Measurements from ENCODE around the gene PRDM16.

GRCh38 chr1:3345792-3346191, 276.8 kb downstream of the PRDM16 start:
- TF ChIP-seq, protein P1, sequence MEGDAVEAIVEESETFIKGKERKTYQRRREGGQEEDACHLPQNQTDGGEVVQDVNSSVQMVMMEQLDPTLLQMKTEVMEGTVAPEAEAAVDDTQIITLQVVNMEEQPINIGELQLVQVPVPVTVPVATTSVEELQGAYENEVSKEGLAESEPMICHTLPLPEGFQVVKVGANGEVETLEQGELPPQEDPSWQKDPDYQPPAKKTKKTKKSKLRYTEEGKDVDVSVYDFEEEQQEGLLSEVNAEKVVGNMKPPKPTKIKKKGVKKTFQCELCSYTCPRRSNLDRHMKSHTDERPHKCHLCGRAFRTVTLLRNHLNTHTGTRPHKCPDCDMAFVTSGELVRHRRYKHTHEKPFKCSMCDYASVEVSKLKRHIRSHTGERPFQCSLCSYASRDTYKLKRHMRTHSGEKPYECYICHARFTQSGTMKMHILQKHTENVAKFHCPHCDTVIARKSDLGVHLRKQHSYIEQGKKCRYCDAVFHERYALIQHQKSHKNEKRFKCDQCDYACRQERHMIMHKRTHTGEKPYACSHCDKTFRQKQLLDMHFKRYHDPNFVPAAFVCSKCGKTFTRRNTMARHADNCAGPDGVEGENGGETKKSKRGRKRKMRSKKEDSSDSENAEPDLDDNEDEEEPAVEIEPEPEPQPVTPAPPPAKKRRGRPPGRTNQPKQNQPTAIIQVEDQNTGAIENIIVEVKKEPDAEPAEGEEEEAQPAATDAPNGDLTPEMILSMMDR (IDR thresholded peaks at IDR 0.05), result no peak
- TF ChIP-seq EZH2 (IDR thresholded peaks at IDR 0.05; ENCODE audit: borderline replicate concordance, insufficient read depth, low read depth, low read length, poor library complexity, severe bottlenecking), result no peak
